Globus pallidus (tissue), 1 donor: Measurements from ENCODE around the gene DHRS7B.

Experiments used
- DNase-seq: peaks from one replicate; pipeline ENCODE4 v3.0.0-alpha.2; 2015; ENCODE audit warnings: low spot score

DHRS7B gene

DNA sequence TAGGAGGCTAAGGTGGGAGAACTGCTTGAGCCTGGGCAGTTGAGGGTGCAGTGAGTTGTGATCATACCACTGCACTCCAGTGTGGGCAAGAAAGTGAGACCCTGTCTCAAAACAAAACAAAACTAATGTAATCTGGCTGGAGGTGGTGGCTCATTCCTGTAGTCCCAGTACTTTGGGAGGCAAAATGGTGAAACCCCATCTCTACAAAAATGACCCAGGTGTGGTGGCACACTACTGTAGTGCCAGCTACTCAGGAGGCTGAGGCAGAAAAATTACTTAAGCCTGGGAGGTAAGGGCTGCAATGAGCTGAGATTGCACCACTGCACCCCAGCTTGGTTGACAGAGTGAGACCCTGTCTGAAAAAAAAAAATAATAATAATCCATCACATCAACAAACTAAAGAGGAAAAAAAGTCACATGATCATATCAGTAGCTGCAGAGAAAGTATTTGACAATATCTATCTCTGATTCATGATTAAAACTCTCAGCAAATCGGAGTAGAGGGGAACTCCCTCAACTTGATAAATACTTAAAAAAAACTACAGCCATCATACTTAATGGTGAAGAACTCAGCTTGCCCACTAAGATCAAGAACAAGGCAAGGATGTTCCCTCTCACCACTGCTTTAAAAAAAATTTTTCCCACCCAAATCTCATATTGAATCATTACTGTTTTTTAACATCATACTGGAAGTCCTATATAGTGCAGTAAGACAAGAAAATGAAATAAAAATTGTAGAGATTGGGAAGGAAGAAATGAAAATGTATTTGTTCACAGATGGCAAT lies 31.0 kb downstream of the DHRS7B start:
- DNase-seq, result no peak

DNA sequence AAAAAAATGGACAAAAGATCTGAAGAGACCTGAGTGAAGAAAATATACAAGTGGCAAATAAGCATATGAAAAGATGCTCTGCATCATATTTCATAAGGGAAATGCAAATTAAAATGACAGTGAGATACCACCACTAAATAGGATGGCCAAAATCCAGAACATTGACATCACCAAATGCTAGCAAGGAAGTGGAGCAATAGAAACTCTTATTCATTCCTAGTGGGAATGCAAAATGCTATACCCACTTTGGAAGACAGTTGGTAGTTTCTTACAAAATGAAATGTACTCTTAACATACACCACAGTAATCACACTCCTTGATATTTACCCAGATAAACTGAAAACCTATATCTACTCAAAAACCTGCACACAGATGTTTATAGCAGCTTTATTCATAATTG lies 33.6 kb downstream of the DHRS7B start:
- no peak for DNase-seq

DNA sequence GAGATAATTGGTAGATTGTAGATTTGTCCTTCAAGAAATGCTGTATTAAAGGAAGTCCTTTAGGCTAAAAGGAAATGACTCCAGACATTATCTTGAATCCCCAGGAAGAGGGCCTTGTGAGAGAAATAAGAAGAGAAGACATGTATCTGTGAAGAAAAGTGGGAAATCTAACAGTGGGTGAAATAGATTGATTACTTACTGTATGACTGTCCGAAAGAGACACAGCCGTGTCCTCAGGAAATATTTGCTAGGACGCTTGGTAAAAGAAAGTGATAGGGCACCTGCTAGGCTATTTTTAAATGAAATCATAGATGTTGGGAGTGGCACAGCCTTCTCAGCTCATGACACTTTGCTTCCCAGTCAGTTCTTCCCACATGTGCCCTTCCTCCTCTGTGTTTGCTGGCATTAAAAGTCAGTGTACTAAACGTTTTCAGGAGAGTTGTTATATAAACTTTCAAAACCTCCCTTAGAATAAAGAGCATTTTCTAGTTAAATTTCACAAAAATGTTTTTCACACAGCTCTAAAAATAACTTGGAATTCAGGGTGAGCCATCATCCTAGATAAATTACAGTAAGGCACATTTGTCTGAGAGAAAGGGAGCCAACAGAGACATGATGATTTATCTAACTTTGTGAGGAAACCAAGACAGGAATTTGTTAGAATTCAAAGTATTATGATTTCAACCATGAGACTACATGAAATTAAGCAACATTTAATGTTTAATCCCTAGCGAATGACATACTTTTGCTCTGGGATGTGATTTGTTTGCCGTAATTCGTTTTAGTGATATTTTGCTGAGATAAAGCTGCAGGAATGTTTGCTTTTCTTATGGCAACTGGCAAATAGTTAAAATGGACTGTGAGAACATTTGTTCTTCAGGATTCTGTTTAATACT lies 35.0 kb downstream of the DHRS7B start:
- DNase-seq, result no peak

DNA sequence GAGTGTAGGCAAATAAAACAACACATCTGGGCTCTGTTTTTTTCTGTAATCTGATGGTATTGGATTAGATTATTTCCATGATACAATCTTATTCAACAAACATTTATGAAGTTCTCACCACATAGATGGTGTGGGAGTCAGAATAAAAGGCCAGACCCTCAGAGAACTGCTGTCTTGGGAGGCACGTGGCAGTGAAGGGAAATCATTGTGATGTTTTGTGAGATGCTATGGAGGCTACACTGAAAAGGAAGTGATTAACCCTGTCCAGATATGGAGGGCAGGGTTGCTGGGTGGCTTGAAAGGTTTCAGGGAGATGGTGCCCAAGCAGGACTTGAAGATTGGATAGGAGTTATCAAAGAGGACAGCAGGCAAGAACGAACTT lies 35.6 kb downstream of the DHRS7B start:
- DNase-seq, result no peak

DNA sequence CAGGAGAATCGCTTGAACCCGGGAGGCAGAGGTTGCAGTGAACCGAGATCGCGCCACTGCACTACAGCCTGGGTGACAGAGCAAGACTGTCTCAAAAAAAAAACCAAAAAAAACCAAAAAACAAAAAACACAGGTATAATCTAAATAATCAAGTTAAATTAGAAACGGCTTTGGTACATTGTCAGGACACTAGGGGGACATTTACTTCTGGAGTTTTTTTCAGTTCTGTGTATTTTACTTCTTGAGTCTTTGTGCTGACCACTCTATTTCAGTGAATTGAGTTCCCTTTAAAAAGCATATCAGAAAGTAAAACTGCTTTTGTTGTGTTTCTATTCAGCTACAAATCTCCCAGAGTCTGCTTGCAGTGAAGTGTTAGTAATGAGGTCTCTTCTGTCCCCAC lies 36.3 kb downstream of the DHRS7B start:
- DNase-seq, result no peak

DNA sequence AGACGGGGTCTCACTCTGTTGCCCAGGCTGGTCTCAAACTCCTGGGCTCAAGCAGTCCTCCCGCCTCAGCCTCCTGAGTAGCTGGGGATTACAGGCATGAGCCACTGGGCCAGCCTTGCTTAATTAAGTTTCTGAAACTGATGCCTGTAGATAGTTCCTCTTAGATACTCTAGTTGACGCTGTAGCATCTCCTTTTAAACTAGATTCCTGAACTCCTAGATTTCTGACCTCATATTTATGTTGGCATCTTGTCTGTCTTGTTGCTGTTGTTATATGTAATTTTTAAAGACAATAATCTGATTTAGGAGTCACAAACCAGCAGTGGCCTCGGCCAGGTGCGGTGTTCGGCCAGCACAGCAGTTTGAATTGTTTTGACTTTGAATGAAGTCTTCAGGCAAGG lies 37.5 kb downstream of the DHRS7B start:
- no peak for DNase-seq

DNA sequence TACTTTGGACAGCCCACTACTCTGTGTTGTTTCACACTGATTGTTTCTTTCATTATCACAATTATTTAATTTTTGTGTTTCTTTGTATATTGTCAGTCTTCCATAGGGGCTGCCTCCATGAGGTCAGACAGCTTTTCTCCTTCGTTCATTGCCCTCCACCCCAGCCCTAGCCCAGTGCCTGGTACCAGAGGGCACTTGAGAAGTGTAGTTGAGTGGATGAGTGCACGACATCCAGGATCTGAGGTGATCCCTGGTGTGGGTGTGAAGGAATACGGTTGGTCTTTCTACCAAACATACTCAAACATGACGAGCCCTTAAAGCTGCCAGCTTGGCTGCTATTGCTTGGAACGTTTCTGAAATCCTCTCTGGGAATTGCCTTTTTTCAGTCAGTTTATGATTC lies 37.9 kb downstream of the DHRS7B start:
- no peak for DNase-seq

DNA sequence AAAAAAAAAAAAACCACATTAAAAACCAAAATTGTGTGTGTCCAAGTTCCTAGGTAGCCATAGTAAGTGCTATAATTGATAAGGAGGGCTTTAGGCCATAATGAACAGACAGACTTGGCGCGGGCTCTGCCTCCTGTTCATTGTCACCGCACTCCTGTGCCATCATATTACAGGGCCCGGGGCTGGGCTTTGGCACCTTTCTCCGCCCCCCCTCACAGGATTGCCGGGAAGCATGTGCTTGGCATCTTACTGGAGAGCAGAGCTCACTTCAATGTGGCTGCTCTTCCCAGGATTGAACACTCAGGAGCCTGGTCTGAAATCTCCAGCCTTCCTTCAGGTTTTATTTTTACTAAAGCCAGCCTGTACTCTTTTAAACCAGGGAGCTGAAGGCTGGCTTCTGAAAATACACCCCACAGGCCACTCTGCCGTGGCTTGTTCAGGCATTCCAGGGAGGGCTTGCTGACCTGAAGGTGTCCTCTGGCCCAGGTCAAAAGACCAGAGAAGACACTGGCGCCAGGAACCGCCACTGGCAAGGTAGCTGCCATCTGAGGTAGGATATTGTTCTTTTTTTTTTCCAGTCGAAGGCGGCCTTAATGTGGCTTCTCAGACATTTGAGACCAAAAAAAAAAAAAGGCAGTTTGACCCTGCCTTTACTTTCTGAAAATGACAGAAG lies 39.3 kb downstream of the DHRS7B start:
- no peak for DNase-seq

DNA sequence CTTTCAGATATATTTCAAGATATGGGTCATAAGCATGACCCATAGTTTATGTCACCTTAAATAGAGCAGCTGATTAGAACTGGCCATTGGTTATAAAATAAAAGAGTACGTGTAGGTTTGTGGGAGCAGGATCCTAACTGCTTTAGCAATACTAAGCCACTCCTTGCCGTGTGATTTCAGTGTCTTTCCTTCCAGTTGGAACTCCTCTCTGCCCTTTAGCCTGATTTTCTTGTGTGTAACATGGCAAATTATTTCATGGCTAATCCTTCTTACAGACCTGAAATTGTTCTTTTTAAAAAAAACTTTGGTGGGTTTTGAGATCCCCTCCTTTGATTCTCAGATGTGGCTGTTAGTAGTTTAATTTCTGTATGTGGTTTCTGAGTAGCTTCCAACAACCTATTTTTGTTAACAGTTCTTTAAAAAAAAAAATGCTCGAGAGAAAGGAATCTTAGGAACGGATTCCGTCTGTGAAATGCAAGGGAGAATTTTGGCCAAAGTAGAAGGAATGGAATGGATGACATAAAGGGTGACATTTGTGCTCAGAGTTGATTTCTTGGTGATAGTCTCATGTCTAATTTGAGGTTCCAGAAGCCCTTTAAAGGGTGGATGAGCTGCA lies 39.9 kb downstream of the DHRS7B start:
- DNase-seq, result no peak

DNA sequence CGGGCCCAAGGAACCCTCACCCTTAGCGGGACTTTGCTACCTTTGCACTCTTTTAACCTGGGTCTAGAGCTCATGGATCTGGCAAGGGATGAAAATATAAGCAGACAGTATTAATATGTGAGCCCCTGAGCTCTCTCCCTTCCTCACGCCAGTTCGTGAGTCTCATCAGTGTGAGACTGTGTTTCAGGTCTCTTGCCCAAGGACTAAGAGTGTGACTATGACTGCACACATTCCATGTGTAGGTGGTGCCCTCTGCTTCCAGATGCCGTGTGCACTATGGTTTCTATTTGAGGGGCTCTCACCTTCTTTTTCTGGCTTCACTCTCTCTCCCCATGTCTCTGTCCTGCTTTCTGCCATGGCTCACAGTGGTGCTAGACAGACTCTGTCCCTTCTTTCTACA lies 40.5 kb downstream of the DHRS7B start:
- no peak for DNase-seq

DNA sequence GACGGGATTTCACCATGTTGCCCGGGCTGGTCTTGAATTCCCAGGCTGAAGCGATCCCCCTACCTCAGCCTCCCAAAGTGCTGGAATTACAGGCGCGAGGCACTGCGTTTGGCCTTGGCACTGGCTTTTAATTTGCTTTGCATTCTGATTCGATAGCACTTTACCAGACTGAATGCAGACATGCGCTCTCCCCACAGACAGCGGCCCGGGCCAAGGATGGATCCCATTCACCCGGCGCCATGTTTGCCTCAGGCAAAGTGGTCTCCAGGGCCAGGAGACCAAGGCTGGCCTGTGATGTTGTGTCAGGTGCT lies 41.7 kb downstream of the DHRS7B start:
- DNase-seq, result no peak

DNA sequence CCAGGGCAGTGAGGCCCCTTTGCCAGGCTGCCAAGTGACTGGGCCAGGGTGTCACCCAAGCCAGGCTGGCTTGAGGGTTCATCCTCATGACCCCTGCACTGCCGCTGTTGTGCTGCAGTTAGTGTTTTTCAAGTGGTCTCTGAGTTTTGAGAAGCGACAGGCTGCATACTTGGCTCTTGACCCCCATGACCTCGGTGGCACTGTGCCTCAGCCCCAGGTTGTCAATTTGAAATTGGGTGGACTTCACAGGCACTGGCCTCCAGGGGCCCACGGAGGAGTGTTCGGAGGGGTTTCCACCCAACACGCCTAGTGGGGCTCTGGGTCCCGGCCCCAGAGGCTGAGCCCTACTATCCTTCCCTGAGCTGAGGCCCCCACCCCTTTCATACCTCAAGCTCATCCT lies 42.7 kb downstream of the DHRS7B start:
- no peak for DNase-seq

DNA sequence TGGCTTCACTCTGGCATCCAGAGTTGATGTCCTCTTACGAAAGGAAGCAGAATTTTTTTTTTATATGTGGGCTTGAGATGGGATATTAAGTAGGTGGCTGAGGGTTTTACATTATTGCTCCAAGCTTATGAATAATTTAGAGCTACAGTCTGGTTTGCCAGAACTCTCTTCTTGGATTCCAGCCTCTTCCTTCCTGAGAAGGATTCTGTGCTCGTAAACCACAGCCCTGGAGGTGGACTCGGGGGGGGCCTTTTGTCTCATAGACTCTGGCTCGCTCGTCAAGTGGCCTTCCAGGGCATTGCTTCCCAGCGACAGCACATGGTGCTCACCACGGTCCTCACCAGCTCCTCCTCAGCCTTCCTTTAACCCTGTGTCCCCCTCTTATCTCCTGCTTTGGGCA lies 44.0 kb downstream of the DHRS7B start:
- DNase-seq, result no peak

DNA sequence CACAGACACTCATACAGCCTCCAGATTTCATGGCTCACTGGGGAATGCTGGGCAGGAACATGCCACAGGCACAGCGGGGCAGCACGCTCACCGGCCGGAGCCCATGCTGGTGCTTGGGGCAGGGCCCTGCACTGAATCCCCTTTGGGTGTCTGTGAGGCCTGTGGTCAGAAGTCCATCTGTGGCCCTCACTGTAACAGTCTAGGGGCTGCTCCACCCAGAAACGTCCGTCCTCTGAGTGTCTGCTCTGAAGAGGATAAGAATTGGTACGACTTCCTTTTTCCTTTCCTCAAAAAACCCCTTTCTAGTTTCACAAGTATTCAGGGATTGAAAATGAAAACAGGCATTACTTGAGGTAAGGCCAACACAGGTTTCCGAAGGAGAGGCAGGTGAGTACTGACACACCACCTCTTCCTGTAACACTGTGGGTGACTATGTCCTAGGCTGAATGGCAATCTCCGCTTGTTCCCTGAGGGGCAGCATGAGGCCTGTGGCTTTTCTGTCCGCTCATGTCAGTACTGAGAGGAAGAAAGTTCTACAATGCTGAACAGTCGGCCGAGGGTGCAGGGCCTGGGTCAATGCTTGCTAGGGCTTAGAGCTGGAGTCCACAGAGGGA lies 44.7 kb downstream of the DHRS7B start:
- DNase-seq, result no peak

DNA sequence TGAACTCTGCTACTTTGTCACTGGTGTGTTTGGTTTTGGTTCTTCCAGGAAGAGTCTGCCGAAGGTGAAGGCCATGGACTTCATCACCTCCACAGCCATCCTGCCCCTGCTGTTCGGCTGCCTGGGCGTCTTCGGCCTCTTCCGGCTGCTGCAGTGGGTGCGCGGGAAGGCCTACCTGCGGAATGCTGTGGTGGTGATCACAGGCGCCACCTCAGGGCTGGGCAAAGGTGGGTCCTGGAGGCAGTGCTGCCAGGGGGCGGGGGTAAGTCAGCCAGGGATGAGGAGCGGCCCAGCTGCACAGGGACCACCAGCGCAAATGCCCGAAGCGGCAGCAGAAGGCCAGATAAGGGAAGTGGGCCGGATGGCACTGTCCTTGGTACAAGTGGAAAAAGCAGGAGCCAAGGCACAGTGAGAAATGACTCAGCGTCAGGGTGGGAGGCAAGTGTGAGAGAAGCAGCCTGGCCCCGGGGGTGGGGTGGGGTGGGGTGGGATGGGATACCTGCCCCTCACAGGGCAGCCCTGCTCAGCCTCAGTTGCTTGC lies 45.3 kb downstream of the DHRS7B start:
- DNase-seq, result no peak

DNA sequence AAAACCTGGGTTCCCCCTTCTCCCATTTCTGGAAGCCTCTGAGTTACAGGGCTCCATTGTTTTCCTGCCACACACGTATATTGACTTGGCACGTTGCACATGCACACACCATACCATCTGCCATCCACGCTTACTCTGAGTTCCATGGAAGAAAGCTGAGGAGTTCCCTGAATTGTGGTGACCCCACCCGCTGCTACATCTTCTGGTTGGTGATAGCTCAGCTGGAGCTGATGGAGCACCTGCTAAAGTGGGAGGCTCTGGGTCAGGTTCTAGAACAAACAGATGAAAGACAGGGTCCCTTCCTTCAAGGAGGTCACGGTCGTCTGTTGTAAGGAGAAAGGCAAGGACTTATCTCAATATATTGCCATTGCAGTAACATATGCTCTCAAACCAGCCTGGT lies 46.1 kb downstream of the DHRS7B start:
- DNase-seq, result no peak

DNA sequence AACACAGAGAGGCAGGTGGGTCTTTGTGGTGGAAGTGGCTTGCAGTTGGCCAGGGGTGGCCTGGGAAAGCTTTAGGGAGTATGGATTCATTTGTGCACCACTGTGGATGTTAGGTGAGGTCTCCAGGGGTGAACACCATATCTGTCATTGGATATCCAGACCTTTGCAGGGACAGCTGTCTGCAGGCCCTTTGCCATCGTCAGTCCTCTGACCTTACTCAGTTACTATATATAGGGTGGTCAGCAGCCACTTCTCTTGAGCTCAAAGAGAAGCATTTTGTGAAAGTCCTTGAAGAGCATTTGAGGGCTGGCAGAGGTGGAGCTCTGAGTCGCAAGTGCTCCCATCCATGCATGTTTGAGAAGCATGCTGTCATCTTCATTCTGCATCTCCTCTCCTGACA lies 46.8 kb downstream of the DHRS7B start:
- no peak for DNase-seq

DNA sequence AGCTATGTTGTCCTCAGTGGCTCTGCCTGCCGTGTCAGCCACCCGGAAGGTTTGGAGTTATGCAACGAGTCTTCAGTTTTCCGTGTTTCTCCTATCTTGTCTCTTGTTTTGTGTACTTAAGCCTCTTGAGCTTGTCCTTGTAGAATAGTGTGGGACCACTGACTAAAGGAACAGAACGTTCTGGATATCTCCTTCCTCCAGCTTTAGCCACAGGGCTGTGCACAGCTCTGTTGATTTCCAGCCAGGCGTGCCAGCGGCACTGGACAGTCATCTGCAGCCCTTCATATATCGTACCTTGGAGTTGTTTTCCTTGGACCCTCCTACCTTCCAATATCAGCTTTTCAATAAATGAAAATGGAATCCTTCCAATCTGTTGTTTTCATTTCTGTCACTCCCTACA lies 47.4 kb downstream of the DHRS7B start:
- no peak for DNase-seq

DNA sequence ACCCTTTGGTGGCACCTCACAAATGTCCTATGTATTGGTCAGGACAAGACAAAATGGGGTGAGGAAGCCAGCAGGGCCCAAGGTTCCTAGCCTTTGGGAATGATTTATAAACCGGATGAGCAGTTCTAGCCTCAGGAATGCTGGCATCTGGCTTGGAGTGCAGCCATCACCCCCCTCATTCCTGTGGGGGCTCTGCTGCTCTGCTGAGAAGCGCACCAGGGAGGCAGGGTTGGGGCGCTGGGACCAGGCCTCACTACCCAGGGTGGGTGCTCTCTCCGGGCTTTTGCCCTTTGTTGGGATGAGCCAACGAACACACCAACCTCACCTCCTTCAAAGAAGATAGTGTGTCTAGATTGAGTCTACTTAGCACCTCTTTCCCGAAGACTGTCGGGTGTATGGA lies 47.9 kb downstream of the DHRS7B start:
- DNase-seq, result no peak

DNA sequence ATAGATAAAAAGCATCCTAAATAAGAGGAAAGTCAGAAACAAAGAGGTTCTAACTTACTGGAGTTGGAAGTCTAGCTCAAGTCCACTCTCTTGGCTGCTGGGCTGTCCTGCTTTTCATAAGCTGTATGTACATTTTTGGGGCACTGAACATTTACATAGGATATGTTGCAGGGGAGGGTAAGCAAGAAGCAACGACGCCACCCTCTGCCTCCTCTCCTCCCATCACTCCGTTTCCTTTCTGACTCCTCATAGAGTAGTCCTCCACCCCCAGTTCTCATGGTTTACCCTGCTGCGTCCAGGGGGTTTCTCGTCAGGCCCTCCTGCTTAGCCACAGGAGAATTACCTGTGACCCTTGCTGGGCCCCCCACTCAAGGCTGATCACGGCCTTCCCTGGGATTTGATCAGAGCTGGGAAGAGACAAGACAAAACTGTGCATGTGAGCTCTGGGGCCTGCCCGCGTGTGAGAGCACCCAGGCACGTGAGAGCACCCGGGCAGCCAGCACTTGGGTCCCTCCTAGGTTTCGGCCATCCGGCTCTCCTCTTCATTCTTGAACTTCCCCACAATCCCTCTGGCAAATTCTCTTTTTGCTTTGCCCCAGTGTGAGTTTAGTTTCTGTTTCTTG lies 50.1 kb downstream of the DHRS7B start:
- DNase-seq, result no peak

DNA sequence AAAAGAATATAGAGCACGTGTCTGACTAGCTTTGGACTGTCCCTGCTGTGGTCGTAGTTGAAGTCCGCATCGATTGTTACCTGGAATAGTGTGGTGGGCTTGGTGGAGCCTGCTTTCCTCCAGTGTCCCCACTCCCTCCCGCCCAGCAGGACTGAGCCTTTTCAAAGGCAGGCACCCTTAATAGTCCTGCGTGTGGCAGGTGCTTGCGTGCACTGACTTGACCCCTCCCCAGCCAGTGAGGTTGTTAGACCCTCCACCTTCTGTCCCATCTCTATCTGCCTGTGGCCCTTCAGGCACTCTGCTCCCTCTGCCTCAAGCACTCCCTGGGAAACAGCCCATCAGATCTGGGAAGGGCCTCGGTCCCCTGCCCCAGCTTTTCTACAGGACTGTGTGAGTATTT lies 50.6 kb downstream of the DHRS7B start:
- no peak for DNase-seq
